Embryonic facial prominence (tissue), 1 donor: Measurements from ENCODE around the gene INSYN2B.

Source experiments
- DNase-seq: peaks from one replicate; pipeline ENCODE4 v3.0.0-alpha.2; 2016; ENCODE audit errors: extremely low spot score

INSYN2B gene

DNA sequence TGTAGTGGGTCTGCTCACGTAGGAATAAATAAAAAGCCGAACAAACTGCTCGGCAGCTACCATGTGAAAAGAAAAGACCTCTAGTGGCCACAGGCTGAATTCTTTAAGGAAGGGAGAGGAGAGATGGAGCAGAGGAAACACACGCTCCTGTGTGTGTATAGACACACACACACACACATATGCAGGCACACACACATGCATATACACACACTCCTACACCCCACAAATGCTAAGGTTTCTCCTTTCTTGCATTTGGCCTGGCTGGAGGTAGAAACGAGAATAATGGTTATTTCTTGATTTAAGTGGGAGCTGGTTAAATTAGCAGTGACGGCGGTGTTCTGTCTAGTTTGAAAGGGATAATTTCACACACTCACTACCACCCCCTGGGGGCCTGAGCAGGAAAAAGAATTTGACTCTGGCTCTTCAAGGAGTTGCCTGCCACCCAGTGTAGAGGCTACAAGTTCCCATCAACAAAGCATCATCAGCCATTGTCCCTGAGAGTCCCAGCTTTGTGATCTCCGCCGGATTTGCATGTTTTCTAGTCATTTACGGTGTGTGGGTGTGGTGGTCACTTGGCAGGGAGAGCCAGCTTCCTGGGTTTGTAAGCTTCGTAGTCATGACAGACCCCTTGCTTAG lies at the start of gene INSYN2B:
Gene INSYN2B, minus strand, starts transcription at position 78 of the 636 bp plus-strand sequence. CDS start 96,597 bp downstream, outside the sequence.
- DNase-seq = peak; percentile 84

DNA sequence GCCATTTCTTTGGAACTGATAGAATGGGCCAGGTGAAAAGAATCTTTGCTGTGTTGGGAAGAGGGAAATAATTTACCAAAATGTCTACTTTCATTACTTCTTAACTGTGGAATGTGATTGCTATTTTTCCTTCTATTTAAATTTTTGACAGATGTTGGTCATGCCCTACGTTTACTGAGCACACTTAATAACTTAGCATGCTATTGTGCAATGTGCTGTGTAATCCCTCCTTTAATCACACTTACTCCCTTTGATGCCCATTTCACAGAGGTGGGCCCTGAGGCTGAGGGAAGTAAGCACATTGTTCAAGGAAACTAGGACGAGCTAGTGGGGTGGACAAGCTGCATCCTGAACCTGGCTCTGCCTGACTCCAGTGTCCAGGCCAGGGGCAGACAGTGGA lies 47.8 kb upstream of the INSYN2B start:
- DNase-seq = no peak

GRCh38 chr5:170025853-170026252 lies 45.6 kb upstream of the INSYN2B start:
- DNase-seq = no peak

GRCh38 chr5:170021506-170021905 lies 41.2 kb upstream of the INSYN2B start:
- no peak for DNase-seq

- no peak for DNase-seq
Measured at GRCh38 chr5:170020423-170020822, 40.1 kb upstream of the INSYN2B start.

- no peak for DNase-seq
Measured at GRCh38 chr5:170012622-170013021, 32.3 kb upstream of the INSYN2B start.

- DNase-seq = no peak
Measured at GRCh38 chr5:170011751-170012150, 31.5 kb upstream of the INSYN2B start.

GRCh38 chr5:170010595-170010994 lies 30.3 kb upstream of the INSYN2B start:
- no peak for DNase-seq

- DNase-seq = no peak
Measured at GRCh38 chr5:170008376-170008775, 28.1 kb upstream of the INSYN2B start.

GRCh38 chr5:170006021-170006420 lies 25.7 kb upstream of the INSYN2B start:
- no peak for DNase-seq

DNA sequence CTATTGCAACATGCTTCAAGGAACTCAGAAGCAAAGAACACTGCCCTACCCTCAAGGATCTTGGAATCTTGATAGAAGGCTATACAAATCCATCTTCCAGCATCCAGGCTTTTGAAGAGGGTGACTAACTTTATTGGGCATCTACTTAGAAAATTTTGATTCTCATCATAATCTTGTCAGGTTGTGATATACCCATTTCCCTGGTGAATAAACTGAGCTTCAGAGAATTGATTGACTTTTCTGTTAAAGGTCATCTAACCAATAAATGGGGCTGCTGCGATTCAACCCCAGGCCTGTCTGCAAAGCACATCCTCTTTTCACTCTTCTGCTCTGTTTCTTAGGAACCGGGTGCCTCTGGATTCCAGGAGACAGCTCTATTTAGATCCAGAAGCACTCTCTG lies 19.9 kb upstream of the INSYN2B start:
- DNase-seq = no peak

DNA sequence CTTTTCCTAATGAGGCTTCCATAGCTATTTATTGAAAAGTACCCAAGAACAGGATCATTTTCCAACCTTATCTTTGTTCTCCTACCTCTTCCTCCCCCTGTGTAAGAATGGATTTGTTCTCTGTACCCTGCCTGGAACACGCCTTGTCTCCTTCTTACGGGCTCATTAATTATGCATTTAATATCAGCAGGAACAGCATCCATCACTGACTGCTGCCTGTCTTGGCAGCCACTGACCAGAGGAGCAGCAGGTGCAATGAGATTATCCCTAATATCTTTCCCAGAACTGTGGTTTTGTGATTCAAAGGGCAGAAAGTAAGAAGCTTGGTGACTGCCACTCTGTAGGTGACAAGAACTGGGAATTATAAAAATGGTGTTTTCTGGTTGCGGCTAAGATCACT lies 19.3 kb upstream of the INSYN2B start:
- no peak for DNase-seq

DNA sequence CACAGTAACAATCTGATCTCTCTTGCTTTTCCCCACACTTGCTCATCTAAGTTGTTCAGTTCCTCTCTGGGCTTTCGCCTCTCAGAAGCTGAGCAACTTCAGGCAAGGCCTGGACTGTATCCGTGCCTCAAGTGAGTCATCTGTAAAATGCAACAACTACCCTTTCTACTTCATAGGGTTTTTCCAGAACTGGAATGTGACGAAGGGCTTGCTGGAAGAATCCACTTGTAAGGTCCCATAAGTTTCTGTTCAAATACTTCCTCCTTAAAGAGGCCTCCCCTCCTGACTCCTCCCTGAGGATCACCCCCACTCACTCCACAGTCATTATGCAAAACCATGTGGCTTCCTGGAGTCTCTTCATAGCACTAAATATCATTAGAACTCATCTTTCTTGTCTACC lies 17.5 kb upstream of the INSYN2B start:
- DNase-seq = no peak

GRCh38 chr5:169993485-169993790 lies 13.1 kb upstream of the INSYN2B start:
- no peak for DNase-seq

DNA sequence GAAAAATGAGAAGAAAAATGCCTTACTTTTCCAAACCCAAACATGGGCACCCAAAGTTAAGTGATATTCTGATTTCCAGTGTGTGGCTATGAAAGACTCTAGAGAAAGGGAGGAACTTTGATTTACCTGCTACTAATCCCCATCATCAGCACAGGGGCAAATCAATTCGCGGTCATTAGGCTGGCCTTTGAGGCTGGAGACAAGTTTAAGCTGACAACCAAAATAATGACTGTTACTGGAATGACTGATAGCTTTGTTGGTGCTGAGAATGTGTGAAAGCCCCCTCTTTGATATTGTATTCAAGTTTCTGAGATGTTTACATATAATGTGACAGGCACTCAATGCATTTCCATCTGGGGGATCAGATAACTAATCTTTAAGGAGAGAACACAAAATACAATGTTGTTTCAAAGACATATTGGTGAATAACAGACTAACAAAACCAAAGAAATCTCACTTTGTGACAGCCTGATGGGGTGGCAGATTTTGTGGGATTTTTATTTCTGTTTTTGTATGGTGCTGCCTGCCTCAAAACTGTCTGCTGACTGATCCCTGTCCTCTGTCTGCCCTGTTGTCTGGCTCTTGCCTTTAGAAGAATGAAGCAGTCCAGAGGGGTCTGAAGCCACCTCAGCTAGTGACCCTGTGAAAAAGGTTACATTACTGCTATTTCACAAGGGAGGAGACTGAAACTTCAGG lies 12.6 kb upstream of the INSYN2B start:
- no peak for DNase-seq

GRCh38 chr5:169991115-169991869 lies 11.0 kb upstream of the INSYN2B start:
- no peak for DNase-seq

DNA sequence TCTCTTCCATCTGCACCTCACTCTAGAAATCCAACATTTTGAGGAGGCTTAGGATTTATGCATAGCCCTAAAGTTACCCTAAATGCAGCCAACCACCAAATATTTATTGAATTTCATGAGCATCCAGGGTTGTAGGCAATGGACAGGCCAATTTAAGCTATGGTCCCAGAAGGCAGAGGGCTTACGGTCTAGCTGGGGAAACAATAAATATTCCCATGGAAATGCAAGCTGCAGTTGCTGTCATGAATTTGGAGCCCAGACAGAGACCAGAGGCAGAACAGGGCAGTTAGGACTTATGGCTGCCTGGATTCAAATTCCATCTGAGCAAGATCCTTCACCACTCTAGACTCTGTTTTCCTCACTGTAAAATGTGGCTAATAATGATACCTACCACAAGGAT lies 9.1 kb upstream of the INSYN2B start:
- DNase-seq = no peak

- no peak for DNase-seq
Measured at GRCh38 chr5:169988947-169989346, 8.7 kb upstream of the INSYN2B start.

DNA sequence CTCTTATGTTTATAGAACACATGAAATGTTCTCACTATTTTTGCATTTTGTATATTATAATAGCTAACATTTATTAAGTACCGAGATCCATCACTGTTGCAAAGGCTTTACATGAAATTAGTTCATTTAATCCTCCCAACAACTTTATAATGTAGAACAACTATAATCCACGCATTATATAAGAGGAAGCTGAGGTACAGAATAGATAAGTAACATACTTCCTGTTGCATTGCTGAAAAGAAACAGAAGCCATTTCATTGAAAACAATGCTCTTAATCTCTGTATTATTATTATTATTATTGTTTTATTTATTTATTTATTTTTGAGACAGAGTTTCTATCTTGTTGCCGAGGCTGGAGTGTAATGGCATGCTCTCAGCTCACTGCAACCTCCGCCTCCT lies 7.9 kb upstream of the INSYN2B start:
- DNase-seq = no peak

- no peak for DNase-seq
Measured at GRCh38 chr5:169979871-169980270, 424 bp downstream of the INSYN2B start.

GRCh38 chr5:169978714-169979113 lies 1.6 kb downstream of the INSYN2B start:
- DNase-seq = no peak

DNA sequence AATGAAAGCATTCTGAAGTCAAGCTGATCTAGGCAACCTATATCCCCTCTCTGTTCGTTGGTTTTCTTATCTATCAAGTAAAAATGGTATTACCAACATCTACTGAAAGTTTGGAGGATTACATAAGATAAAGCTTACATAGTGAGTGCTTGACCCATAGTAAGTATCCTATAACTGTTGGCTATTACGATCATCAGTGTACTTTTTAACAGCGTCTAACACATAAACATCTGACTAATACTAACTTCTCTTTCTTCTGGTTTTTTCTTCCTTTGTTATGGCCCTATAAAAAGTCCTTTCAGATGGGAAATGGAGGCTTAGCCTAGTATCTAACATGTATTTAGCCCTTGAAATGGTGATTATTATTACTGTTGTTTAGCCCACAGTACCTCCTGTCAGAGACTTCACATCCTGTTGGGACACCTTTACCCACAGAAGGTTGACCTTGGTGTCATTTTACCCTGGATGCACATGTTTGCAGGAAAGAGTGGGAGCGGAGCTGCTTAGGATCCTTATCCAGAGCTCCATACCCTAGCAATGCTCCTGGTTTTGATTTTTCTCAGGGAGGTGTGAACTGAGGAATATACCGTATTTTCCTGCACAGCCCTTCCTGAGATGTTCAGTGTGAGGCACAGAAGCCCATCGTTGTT lies 6.0 kb downstream of the INSYN2B start:
- no peak for DNase-seq

DNA sequence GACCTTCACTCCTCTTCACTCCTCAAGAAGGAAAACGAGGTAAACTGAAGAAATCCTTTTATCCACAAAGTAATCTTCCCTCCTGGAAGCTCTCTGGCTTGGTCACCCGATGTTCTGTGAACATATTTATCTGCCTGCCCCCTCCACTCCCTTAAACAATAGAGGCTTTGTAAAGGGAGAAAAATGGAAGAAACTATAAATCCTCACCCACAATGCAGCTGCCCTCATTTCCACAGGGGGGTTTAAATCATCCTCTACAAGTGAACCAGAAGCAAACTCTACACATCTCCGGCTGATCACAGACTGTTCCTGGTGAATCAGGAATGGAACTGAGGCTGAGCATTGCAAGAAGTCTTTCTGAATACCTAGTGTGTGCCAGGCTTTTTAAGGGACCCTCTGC lies 7.2 kb downstream of the INSYN2B start:
- no peak for DNase-seq
